ENCODE data around the gene RPP38.

Gene RPP38

GRCh38 chr10:15150563-15150962, 53.4 kb downstream of the RPP38 start:
- no peak for TF ChIP-seq CTCF (IDR thresholded peaks at IDR 0.05; ENCODE audit: extremely low read depth, missing control alignments)
- no peak for DNase-seq (ENCODE audit: low spot score)

DNA sequence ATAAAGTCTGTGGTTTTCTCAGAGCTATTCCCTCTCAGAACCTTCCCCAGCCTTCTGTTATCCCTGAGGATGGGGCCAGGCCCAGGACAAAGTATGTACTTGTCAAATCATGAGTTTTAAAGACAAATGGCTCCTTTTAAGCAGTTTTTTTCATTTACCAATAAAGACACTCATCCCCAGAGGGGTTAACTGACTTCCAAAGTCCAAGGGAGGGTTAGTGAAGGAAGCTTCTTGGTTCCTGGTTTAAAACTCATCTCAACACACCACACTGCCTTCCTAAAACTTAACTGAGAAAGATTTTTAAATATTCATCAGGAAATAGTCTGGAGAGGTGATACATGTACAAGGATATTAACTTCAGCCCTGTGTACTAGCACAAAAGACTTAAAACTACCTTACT, 55.4 kb downstream of the RPP38 start:
- TF ChIP-seq CTCF (IDR thresholded peaks at IDR 0.05; ENCODE audit: extremely low read depth, missing control alignments): no peak
- no peak for DNase-seq (ENCODE audit: low spot score)

All from GM20000 (cell line).